Measurements from ENCODE around the gene TBPL2. TPM values are rescaled to one million over a fixed set of nuclear protein-coding genes. Genes with fewer than 3 reads are reported as not detected.

Gene TBPL2
- total RNA-seq, 1 experiment from 2014 or later = not detected

- TF ChIP-seq ZBTB33 (IDR thresholded peaks at IDR 0.05; ENCODE audit: extremely low read depth, insufficient replicate concordance, low read length) = no peak
Measured at GRCh38 chr14:55454264-55455002, 14.0 kb upstream of the TBPL2 start (continued).

- TF ChIP-seq JUND (IDR thresholded peaks at IDR 0.05) = no peak
- no peak for TF ChIP-seq RAD21 (IDR thresholded peaks at IDR 0.05; ENCODE audit: low read depth)
- TF ChIP-seq ZNF274 (IDR thresholded peaks at IDR 0.05; ENCODE audit: low read depth, low read length) = no peak
- no peak for TF ChIP-seq POLR2A (IDR thresholded peaks at IDR 0.05; ENCODE audit: borderline replicate concordance, extremely low read depth, insufficient read depth, insufficient read length)
- no peak for TF ChIP-seq CEBPB (IDR thresholded peaks at IDR 0.05; ENCODE audit: low read depth)
- no peak for TF ChIP-seq EGR1 (IDR thresholded peaks at IDR 0.05; ENCODE audit: low read depth)
- no peak for TF ChIP-seq ZBTB33 (IDR thresholded peaks at IDR 0.05; ENCODE audit: extremely low read depth, insufficient replicate concordance, low read length)
- no peak overlapping the region for H3K27ac ChIP-seq (ENCODE audit: low read depth, low read length)
Measured at GRCh38 chr14:55451950-55452349, 11.5 kb upstream of the TBPL2 start.

More at GRCh38 chr14:55451950-55452349, 11.5 kb upstream of the TBPL2 start:
- BruUV-seq (replicated peaks) = no TSS peak
- ATAC-seq = no peak
- POLR2A ChIA-PET = no interaction called here
- no peak for DNase-seq (ENCODE audit: low read depth, low spot score)
- RAD21 ChIA-PET (ENCODE audit: low non-redundant PET in 1 of 2, low total read pairs in 2 of 2, uncharacterized antibody in 2 of 2, unreplicated experiment in 2 of 2) = no interaction called here
- Histone ChIP-seq H3K36me3 (ENCODE audit: control insufficient read depth in 1 of 2, insufficient read depth in 2 of 2, low read length in 2 of 2) (no peaks in the 10 kb centered on the region), H2AFZ (ENCODE audit: low read depth, low read length, poor library complexity, severe bottlenecking) (no peak overlapping the region), H3K79me2 (ENCODE audit: insufficient read depth, low read length) (no peaks in the 10 kb centered on the region), H3K4me1 (ENCODE audit: control insufficient read depth in 1 of 2, insufficient read depth in 2 of 2, low read length in 2 of 2) (peaks cover 57 to 79% of the 10 kb centered on the region in 2 experiments), H3K4me2 (ENCODE audit: low read length) (no peak overlapping the region), H3K27me3 (ENCODE audit: insufficient read depth, low read length) (no peaks in the 10 kb centered on the region), H3K9me2 (ENCODE audit: insufficient read depth) (no peaks in the 10 kb centered on the region), H4K20me1 (ENCODE audit: insufficient read depth) (no peaks in the 10 kb centered on the region), H3K9me3 (ENCODE audit: control insufficient read depth in 1 of 2, insufficient read depth in 1 of 2, low read depth in 1 of 2, low read length in 2 of 2) (no peaks in the 10 kb centered on the region), H3K4me3 (replicated peaks in 1 of 2; ENCODE audit: low read depth in 1 of 2, low read length in 2 of 2) (no peak overlapping the region), H3K9ac (ENCODE audit: low read length) (no peak overlapping the region)
- CTCF ChIA-PET = no interaction called here
- intact Hi-C loops (cut with micrococcal nuclease) = no loop called here
